Fibroblast of gingiva (primary cell): ENCODE measurements around the gene CHMP4B.

Source experiments
- DNase-seq: peaks from one replicate; pipeline ENCODE4 v3.0.0-alpha.2; 2011; ENCODE audit warnings: low read depth

CHMP4B gene

DNA sequence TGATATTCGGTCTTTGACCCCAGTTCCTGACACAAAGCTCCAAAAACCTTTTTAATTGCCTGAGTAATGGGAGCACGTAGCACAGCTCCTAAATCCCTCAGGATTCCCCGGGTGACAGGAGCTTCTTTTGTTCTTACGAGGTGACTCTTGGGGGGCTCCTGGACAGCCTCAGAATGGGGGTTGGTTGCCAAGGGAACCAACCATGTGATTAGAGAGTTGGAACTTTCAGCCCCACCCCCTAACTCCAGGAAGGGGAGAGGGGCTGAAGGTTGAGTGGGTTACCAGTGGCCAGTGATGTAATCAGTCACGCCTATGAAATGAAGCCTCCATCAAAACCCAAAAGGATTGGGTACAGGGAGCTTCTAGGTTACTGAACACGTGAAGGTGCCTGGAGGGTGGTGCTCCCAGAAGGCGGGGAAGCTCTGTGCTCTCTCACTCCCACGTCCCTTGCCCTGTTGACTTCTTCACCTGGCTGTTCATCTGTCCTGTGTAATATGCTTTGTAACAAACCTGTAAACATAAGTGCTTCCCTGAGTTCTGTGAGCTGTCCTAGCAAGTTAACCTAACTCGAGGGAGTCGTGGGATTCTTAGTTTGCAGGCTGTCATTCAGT, 89.5 kb downstream of the CHMP4B start:
- no peak for DNase-seq

DNA sequence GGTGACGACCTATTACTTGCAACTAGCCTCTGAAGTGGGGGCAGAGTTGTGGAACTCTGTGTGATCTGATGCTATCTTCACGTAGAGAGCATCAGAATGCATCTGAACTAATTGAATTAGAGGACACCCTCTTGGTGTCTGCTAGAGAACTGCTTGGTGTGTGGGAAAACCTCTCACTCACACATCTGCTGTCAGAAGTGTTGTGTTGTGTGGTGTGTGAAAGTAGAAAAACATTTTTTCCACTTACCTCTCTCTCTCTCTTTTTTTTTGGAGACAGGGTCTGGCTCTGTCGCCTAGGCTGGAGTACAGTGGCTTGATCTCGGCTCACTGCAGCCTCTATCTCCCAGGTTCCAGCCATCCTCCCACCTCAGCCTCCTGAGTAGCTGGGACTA, 90.0 kb downstream of the CHMP4B start:
- DNase-seq: no peak

DNA sequence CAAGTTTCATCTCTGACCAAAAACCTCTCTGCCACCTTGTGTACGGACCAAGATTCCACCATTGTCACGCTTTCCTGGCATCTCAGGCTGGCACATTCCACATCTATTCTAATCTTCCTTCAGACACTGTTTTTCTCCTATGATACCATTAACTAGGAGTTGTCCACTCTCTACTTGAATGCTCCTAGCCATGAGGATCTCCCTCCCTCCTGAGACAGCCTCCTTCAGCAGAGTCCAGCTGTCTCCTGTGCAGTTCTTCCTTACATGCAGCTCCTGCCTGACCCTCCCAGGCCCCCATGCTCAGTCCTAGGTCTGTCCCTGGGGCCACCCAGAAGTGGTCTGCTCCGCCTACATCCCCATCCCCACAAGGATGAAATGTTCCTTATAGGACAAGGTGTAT, 90.9 kb downstream of the CHMP4B start:
- no peak for DNase-seq
